GM19023 (cell line): ENCODE data around the gene COL25A1.
"Not testable (repeated sequence)": the region's sequence is repeated elsewhere in the genome, so short reads cannot be mapped to it uniquely, and the experiment has no call there.

Experiments used
- ATAC-seq: cut with Tn5 transposase; IDR thresholded peaks from one replicate; pipeline ENCODE4 v1.9.1; 2021; ENCODE audit warnings: mild to moderate bottlenecking, moderate library complexity; ENCODE audit not compliant: unreplicated experiment

COL25A1 gene

GRCh38 chr4:109070677-109071076 lies 231.8 kb downstream of the COL25A1 start:
- not testable (repeated sequence) for ATAC-seq

GRCh38 chr4:109067508-109068235 lies 234.8 kb downstream of the COL25A1 start:
- no peak for ATAC-seq

- ATAC-seq = no peak
Measured at GRCh38 chr4:109065006-109065405, 237.5 kb downstream of the COL25A1 start.

GRCh38 chr4:109053257-109053656 lies 249.2 kb downstream of the COL25A1 start:
- ATAC-seq = no peak

- no peak for ATAC-seq
Measured at GRCh38 chr4:109052821-109053220, 249.6 kb downstream of the COL25A1 start.

- no peak for ATAC-seq
Measured at GRCh38 chr4:109051054-109051453, 251.4 kb downstream of the COL25A1 start.

GRCh38 chr4:109049926-109050325 lies 252.5 kb downstream of the COL25A1 start:
- ATAC-seq = no peak

- ATAC-seq = no peak
Measured at GRCh38 chr4:109046471-109047201, 255.8 kb downstream of the COL25A1 start.

GRCh38 chr4:109044431-109044830 lies 258.0 kb downstream of the COL25A1 start:
- ATAC-seq = no peak

- ATAC-seq = no peak
Measured at GRCh38 chr4:109043286-109043685, 259.2 kb downstream of the COL25A1 start.

- no peak for ATAC-seq
Measured at GRCh38 chr4:109041463-109042360, 260.7 kb downstream of the COL25A1 start.

GRCh38 chr4:109040441-109040840 lies 262.0 kb downstream of the COL25A1 start:
- no peak for ATAC-seq

- ATAC-seq = no peak
Measured at GRCh38 chr4:109037026-109037425, 265.4 kb downstream of the COL25A1 start.

GRCh38 chr4:109033993-109034392 lies 268.5 kb downstream of the COL25A1 start:
- ATAC-seq = no peak

- no peak for ATAC-seq
Measured at GRCh38 chr4:109032671-109033070, 269.8 kb downstream of the COL25A1 start.

GRCh38 chr4:109029987-109030386 lies 272.5 kb downstream of the COL25A1 start:
- no peak for ATAC-seq

- ATAC-seq = no peak
Measured at GRCh38 chr4:109027016-109027500, 275.4 kb downstream of the COL25A1 start.

- no peak for ATAC-seq
Measured at GRCh38 chr4:109026588-109026987, 275.9 kb downstream of the COL25A1 start.

- no peak for ATAC-seq
Measured at GRCh38 chr4:109025471-109026076, 276.9 kb downstream of the COL25A1 start.

GRCh38 chr4:109022961-109023360 lies 279.5 kb downstream of the COL25A1 start:
- no peak for ATAC-seq

- not testable (repeated sequence) for ATAC-seq
Measured at GRCh38 chr4:109021630-109022029, 280.8 kb downstream of the COL25A1 start.
